Keratinocyte (primary cell): ENCODE data around the gene FAM20C. TPM values are rescaled to one million over a fixed set of nuclear protein-coding genes. Genes with fewer than 3 reads are reported as not detected.

Experiments used
- DNase-seq: peaks from one replicate; pipeline ENCODE4 v3.0.0-alpha.2; 2011; ENCODE audit warnings: low read depth, missing footprints, low spot score
- FAIRE-seq: peaks from 2 replicates; lab custom pipeline; 2011; peaks lifted over from hg19 to GRCh38; lab: Jason Lieb, UNC
- H2AFZ ChIP-seq: 2 replicates; pipeline ENCODE4 v1.6.0; 2012; ENCODE audit warnings: low read length, control low read depth, inconsistent platforms; ENCODE audit not compliant: control insufficient read depth
- H3K27ac ChIP-seq: 2 replicates; pipeline ENCODE4 v1.5.1; 2011; ENCODE audit warnings: low read length; ENCODE audit not compliant: control insufficient read depth, insufficient read depth
- H3K27me3 ChIP-seq: 3 replicates; pipeline ENCODE4 v1.6.0; 2011; ENCODE audit warnings: low read length; ENCODE audit not compliant: control insufficient read depth, insufficient read depth; ENCODE audit errors: extremely low read depth
- H3K36me3 ChIP-seq, 2 experiments: 2 replicates in 1 of 2; 3 replicates in 1 of 2; pipeline ENCODE4 v1.5.1; 2011; ENCODE audit warnings: low read length in 2 of 2, mild to moderate bottlenecking in 1 of 2; ENCODE audit not compliant: control insufficient read depth in 2 of 2, insufficient read depth in 2 of 2; ENCODE audit errors: extremely low read depth in 1 of 2
- H3K4me1 ChIP-seq: 3 replicates; pipeline ENCODE4 v1.5.1; 2011; ENCODE audit warnings: low read length; ENCODE audit not compliant: control insufficient read depth, insufficient read depth; ENCODE audit errors: extremely low read depth
- H3K4me2 ChIP-seq: 3 replicates; pipeline ENCODE4 v1.6.0; 2011; ENCODE audit warnings: low read depth, low read length; ENCODE audit not compliant: control insufficient read depth, insufficient read depth; ENCODE audit errors: extremely low read depth
- H3K4me3 ChIP-seq, 3 experiments: fragments of 200-600 bp in 1 of 3; sonication (generic) in 1 of 3; 2 replicates in 2 of 3; 3 replicates in 1 of 3; pipeline ENCODE4 v1.5.1; 2011 to 2016; ENCODE audit warnings: low read length in 3 of 3, mild to moderate bottlenecking in 3 of 3, control low read depth in 2 of 3, inconsistent platforms in 1 of 3, low read depth in 1 of 3, mixed read lengths in 1 of 3, mixed run types in 1 of 3, moderate library complexity in 1 of 3; ENCODE audit not compliant: control insufficient read depth in 2 of 3, insufficient read depth in 2 of 3; ENCODE audit errors: extremely low read depth in 1 of 3
- H3K79me2 ChIP-seq: 2 replicates; pipeline ENCODE4 v1.6.0; 2012; ENCODE audit warnings: low read length; ENCODE audit not compliant: control insufficient read depth, insufficient read depth
- H3K9ac ChIP-seq: 3 replicates; pipeline ENCODE4 v1.6.0; 2011; ENCODE audit warnings: low read length; ENCODE audit not compliant: control insufficient read depth, insufficient read depth; ENCODE audit errors: extremely low read depth
- H3K9me1 ChIP-seq: 3 replicates; pipeline ENCODE4 v1.6.0; 2011; ENCODE audit warnings: low read length; ENCODE audit not compliant: control insufficient read depth, insufficient read depth; ENCODE audit errors: extremely low read depth
- H3K9me3 ChIP-seq: 2 replicates; pipeline ENCODE4 v1.5.1; 2012; ENCODE audit warnings: low read depth, low read length; ENCODE audit not compliant: control insufficient read depth
- H4K20me1 ChIP-seq: 3 replicates; pipeline ENCODE4 v1.6.0; 2011; ENCODE audit warnings: low read length; ENCODE audit not compliant: control insufficient read depth, insufficient read depth; ENCODE audit errors: extremely low read depth
- EZH2 ChIP-seq: IDR thresholded peaks from one replicate; pipeline ENCODE4 v1.6.1; 2012; ENCODE audit warnings: inconsistent platforms, mild to moderate bottlenecking, low read length, moderate library complexity
- dilution Hi-C: fragments of 300-500 bp; cut with MboI; formaldehyde crosslinking; loops from one replicate; pipeline ENCODE4 v1.7.0; 2020; ENCODE audit warnings: low sequenced_read_pairs; ENCODE audit not compliant: extremely low pct_ligation_motif_present
- polyA plus RNA-seq, 5 experiments: library from polyadenylated mRNA; depleted of rRNA in 3 of 5; stranded (reverse) in 3 of 5; stranded (forward) in 1 of 5; unstranded in 1 of 5; fragments of >200 nt; gene quantifications; 1 replicate in 1 of 5; 2 replicates in 3 of 5; 3 replicates in 1 of 5; pipeline versions ENCODE4 v1.2.1 to v1.2.3, GENCODE V29; 2011 to 2012; ENCODE audit warnings: missing spikeins in 2 of 5, low read depth in 1 of 5, low replicate concordance in 1 of 5
- TF ChIP-seq, protein P1 (sequence below), 3 experiments: IDR thresholded peaks in 1 of 3; conservative IDR thresholded peaks in 1 of 3; optimal IDR thresholded peaks in 1 of 3; 2 replicates in 2 of 3; 3 replicates in 1 of 3; pipeline versions ENCODE3 to v1.5.1; 2011; ENCODE audit warnings: low read length in 3 of 3, mild to moderate bottlenecking in 3 of 3, moderate library complexity in 2 of 3, control low read depth in 1 of 3, inconsistent platforms in 1 of 3; ENCODE audit not compliant: insufficient read depth in 2 of 3; ENCODE audit errors: extremely low read depth in 1 of 3

FAM20C gene
- polyA plus RNA-seq, 1 donor (not counting 4 experiments of a cell fraction or from before 2014, with no cell fraction given): 3.8 TPM

DNA sequence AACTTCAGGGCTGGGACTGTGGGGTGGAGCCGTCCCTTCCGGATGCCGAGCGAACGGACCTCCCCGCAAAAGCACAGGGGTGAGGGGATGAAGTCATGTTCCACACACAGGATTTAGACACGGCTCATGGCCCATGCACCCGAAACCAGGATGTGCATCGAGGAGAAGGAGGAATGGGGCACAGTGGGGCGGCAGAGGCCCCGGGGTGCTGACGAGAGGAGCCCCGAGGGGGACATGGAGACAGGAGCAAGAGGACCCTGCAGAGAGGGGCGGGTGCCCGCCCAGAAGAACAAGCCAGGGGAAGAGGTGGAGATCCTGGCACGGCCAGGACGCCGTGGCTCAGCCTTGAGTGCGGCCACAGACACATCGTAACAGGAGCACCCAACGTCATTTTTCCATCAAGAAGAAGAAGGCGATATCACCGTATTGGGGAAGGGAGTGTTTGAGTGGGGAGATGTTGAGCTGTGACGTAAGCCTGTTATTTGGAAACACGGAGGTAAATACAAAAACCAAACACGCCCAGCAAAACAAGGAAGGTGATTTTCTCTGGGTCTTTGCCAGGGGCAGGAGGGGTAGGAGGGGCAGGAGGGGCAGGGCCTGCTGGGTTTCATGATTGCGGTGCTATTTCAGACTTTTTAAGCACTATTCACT is 72.3 kb downstream of the FAM20C start:
- Histone ChIP-seq H3K4me3 (peak overlapping the region in 1 of 3 experiments; percentile 3), H3K9ac (no peak overlapping the region), H3K79me2 (no peaks in the 10 kb centered on the region), H3K9me1 (no peaks in the 10 kb centered on the region), H3K27me3 (peaks cover 7% of the 10 kb centered on the region), H3K9me3 (peaks cover 14% of the 10 kb centered on the region), H3K27ac (no peak overlapping the region), H3K4me1 (no peaks in the 10 kb centered on the region), H3K36me3 (peaks cover 0 to 1% of the 10 kb centered on the region in 2 experiments), H4K20me1 (no peaks in the 10 kb centered on the region), H2AFZ (no peak overlapping the region), H3K4me2 (peak overlapping the region; percentile 62)
- dilution Hi-C loops: no loop called here
- no peak for TF ChIP-seq EZH2
- TF ChIP-seq, protein P1, sequence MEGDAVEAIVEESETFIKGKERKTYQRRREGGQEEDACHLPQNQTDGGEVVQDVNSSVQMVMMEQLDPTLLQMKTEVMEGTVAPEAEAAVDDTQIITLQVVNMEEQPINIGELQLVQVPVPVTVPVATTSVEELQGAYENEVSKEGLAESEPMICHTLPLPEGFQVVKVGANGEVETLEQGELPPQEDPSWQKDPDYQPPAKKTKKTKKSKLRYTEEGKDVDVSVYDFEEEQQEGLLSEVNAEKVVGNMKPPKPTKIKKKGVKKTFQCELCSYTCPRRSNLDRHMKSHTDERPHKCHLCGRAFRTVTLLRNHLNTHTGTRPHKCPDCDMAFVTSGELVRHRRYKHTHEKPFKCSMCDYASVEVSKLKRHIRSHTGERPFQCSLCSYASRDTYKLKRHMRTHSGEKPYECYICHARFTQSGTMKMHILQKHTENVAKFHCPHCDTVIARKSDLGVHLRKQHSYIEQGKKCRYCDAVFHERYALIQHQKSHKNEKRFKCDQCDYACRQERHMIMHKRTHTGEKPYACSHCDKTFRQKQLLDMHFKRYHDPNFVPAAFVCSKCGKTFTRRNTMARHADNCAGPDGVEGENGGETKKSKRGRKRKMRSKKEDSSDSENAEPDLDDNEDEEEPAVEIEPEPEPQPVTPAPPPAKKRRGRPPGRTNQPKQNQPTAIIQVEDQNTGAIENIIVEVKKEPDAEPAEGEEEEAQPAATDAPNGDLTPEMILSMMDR (optimal IDR thresholded peaks at IDR 0.05 in 1 of 3, IDR thresholded peaks at IDR 0.05 in 1 of 3, conservative IDR thresholded peaks at IDR 0.05 in 1 of 3; ENCODE audit: extremely low read depth in 1 of 3, insufficient read depth in 2 of 3, low read length in 3 of 3): no peak
- FAIRE-seq: no peak
- DNase-seq: no peak

- FAIRE-seq (no peak), DNase-seq (no peak)
- no peaks in the 10 kb centered on the region for H3K36me3 ChIP-seq
- H3K4me1 ChIP-seq: no peaks in the 10 kb centered on the region
- H3K9ac ChIP-seq: no peak overlapping the region
- H3K4me2 ChIP-seq: no peak overlapping the region
- no peaks in the 10 kb centered on the region for H3K79me2 ChIP-seq
- H3K27me3 ChIP-seq: peaks cover 7% of the 10 kb centered on the region
- peaks cover 14% of the 10 kb centered on the region for H3K9me3 ChIP-seq
- H3K4me3 ChIP-seq: no peak overlapping the region
- dilution Hi-C loops: no loop called here
- H4K20me1 ChIP-seq: no peaks in the 10 kb centered on the region
- no peak overlapping the region for H2AFZ ChIP-seq
- no peak overlapping the region for H3K27ac ChIP-seq
- TF ChIP-seq EZH2: no peak
- TF ChIP-seq, protein P1 (optimal IDR thresholded peaks at IDR 0.05 in 1 of 3, IDR thresholded peaks at IDR 0.05 in 1 of 3, conservative IDR thresholded peaks at IDR 0.05 in 1 of 3; ENCODE audit: extremely low read depth in 1 of 3, insufficient read depth in 2 of 3, low read length in 3 of 3): no peak
- no peaks in the 10 kb centered on the region for H3K9me1 ChIP-seq
These were observed 73.0 kb downstream of the FAM20C start for GRCh38 chr7:265192-265997.
